Ishikawa (cell line): ENCODE measurements around the gene TOMM20.

Source experiments
- EGR1 ChIP-seq: IDR thresholded peaks from 2 replicates; pipeline ENCODE4 v1.6.1; 2012
- TF ChIP-seq, protein P1 (sequence below): IDR thresholded peaks from 2 replicates; pipeline ENCODE4 v1.6.1; 2012

DNA sequence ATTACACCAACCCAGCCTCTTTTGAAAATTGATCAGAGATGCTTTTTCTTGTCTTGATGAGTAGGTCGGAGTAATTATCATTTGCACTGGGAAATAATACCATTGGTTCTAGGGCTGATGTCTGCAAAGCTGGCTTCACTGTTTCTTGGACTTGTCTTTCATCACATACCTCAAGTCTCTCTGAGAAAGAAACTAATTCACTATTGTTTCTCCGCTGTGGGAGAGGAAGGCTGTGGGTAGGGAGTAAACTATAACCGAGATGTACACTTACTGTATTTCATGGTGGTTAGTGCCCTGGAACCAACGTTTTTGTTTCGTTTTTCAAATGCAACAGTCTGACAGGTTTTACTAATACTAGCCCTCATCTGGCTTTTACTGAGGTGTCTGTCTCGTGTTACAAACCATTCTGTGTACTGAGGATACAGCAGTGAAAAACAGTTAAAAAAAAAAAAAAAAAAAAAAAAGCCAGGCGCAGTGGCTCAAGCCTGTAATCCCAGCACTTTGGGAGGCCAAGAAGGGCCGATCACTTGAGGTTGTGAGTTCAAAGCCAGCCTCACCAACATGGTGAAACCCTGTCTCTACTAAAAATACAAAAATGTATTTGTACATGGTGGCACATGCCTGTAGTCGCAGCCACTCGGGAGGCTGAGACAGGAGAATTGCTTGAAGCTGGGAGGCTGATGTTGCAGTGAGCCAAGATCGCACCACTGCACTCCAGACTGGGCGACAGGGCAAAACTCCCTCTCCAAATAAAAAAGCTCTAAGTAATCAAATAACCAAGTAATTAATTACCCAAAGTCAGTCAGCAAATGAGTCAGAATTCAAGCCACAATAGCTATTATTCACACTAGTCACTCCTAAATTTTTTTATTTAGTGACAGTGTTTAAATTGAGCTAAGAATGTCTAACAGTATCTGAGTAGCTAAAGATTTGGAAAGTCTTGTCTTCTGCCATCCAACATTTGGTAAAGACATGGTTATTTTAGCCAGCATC lies 23.3 kb downstream of the TOMM20 start:
- no peak for TF ChIP-seq EGR1
- TF ChIP-seq, protein P1, sequence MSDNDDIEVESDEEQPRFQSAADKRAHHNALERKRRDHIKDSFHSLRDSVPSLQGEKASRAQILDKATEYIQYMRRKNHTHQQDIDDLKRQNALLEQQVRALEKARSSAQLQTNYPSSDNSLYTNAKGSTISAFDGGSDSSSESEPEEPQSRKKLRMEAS: no peak
